ENCODE results near the gene SVOPL. TPM values are rescaled to one million over a fixed set of nuclear protein-coding genes. Genes with fewer than 3 reads are reported as not detected.
"Not testable (repeated sequence)": the region's sequence is repeated elsewhere in the genome, so short reads cannot be mapped to it uniquely, and the experiment has no call there.

Gene SVOPL
- polyA plus RNA-seq, 12 donors: 0.41 to 0.61 TPM; not detected in 10

GRCh38 chr7:138701537-138701923, 368 bp upstream of the SVOPL start:
- no peak for DNase-seq

- no peak for DNase-seq
Measured at GRCh38 chr7:138699661-138700060, 1.5 kb downstream of the SVOPL start.

- DNase-seq: no peak
Measured at GRCh38 chr7:138698281-138698680, 2.9 kb downstream of the SVOPL start.

GRCh38 chr7:138697535-138698182, 3.5 kb downstream of the SVOPL start:
- DNase-seq: no peak

GRCh38 chr7:138695776-138696175, 5.4 kb downstream of the SVOPL start:
- DNase-seq: not testable (repeated sequence)

- no peak for DNase-seq
Measured at GRCh38 chr7:138695106-138695505, 6.1 kb downstream of the SVOPL start.

GRCh38 chr7:138691178-138691577, 10.0 kb downstream of the SVOPL start:
- DNase-seq: no peak

GRCh38 chr7:138690495-138690894, 10.7 kb downstream of the SVOPL start:
- DNase-seq: no peak

- DNase-seq: not testable (repeated sequence)
Measured at GRCh38 chr7:138688037-138688436, 13.1 kb downstream of the SVOPL start.

GRCh38 chr7:138684340-138684739, 16.8 kb downstream of the SVOPL start:
- DNase-seq: no peak

GRCh38 chr7:138679793-138680192, 21.4 kb downstream of the SVOPL start:
- no peak for DNase-seq

- DNase-seq: no peak
Measured at GRCh38 chr7:138670594-138670993, 30.6 kb downstream of the SVOPL start.

- DNase-seq: no peak
Measured at GRCh38 chr7:138669364-138669763, 31.8 kb downstream of the SVOPL start.

- no peak for DNase-seq
Measured at GRCh38 chr7:138668946-138669345, 32.2 kb downstream of the SVOPL start.

GRCh38 chr7:138668229-138668596, 32.9 kb downstream of the SVOPL start:
- no peak for DNase-seq

- no peak for DNase-seq
Measured at GRCh38 chr7:138667535-138668228, 33.5 kb downstream of the SVOPL start.

- no peak for DNase-seq
Measured at GRCh38 chr7:138666385-138666784, 34.8 kb downstream of the SVOPL start.

GRCh38 chr7:138665669-138666140, 35.5 kb downstream of the SVOPL start:
- no peak for DNase-seq

- DNase-seq: no peak
Measured at GRCh38 chr7:138665249-138665648, 35.9 kb downstream of the SVOPL start.

GRCh38 chr7:138663725-138664710, 37.1 kb downstream of the SVOPL start:
- DNase-seq: peak; percentile 2

- DNase-seq: no peak
Measured at GRCh38 chr7:138662991-138663320, 38.2 kb downstream of the SVOPL start.
